Upper lobe of left lung (tissue), 4 donors: ENCODE measurements around the gene ERMP1.

Source experiments
- CTCF ChIP-seq, 6 experiments: fragments of 450-650 bp in 4 of 6; fragments of 200-600 bp in 2 of 6; sonication (generic) in 2 of 6; IDR thresholded peaks; one replicate each; pipeline ENCODE4 v1.5.1; 2016 to 2019; ENCODE audit warnings: antibody characterized with exemption in 6 of 6
- EP300 ChIP-seq, 4 donors: sonication (generic); formaldehyde crosslinking; IDR thresholded peaks; one replicate each; pipeline ENCODE4 v1.5.1; 2017; ENCODE audit warnings: antibody characterized with exemption in 4 of 4, control low read depth in 2 of 4

- no peak for TF ChIP-seq CTCF (IDR thresholded peaks at IDR 0.05)
- TF ChIP-seq EP300 (IDR thresholded peaks at IDR 0.05), result no peak
Measured at GRCh38 chr9:5876026-5876425, 43.1 kb upstream of the ERMP1 start.
